ENCODE results near the gene RHOT1.
"Not testable (repeated sequence)": the region's sequence is repeated elsewhere in the genome, so short reads cannot be mapped to it uniquely, and the experiment has no call there.

RHOT1 gene

GRCh38 chr17:32120716-32121115, 21.6 kb upstream of the RHOT1 start:
- no peak for DNase-seq
- intact Hi-C loops (cut with DNase I), result no loop called here

DNA sequence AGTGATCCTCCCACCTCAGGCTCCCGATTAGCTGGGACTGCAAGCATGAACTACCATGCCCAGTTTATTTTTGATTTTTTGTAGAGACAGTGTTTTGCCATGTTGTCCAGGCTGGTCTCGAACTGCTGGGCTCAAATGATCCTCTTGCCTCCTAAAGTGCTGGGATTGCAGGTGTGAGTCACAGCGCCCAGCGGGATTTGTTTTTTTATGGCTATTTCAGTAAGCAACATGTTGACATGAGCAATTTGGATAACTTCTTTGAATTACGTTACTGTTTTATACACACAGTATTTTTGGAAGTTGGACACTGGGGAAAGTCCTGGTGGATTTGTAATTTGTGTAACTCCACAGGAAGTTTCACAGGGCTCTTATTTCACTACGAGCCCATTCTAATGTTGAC, 18.5 kb upstream of the RHOT1 start:
- no peak for DNase-seq
- intact Hi-C loops (cut with DNase I), result no loop called here

DNA sequence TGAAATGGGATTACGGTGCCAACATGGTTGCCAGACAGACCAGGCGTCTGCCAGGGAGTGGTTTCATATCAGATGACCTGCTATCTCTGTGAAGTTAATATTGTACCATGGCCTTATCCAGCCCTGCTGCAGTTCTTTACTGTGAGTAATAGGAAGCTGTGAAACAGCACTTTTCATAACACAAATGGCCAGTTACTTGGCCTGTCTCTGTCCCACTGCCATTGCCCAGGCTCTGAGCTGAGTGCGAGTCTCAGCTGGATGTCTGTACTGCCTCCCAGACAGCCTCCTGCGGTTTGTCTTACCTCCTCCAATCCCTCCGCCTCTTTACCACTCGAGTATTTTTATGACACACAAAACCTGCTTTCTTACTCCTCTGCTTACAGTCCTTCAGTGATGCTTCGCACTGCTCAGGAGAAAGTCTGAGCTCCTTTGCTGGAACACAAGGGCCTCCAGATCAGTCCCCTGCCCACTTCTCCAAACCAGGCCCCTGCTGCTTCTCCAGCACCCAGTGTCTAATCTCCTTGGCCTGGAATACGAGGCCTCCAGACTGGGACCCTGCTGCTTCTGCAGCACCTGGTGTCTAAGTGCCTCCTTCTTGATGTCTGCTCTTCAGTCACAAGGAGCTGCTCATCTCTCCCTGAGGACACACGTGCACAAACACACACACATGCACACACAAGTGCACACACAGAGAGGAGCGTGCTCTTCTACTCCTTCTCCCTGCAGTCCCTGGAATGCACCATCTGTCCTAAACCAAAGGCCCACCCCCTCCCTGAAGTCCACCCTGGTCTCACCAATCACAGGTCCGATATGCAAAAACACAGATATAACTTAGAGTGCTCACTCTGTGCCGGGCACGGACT, 17.1 kb upstream of the RHOT1 start:
- intact Hi-C loops (cut with DNase I), result no loop called here
- no peak for DNase-seq

GRCh38 chr17:32125848-32126153, 16.5 kb upstream of the RHOT1 start:
- intact Hi-C loops (cut with DNase I), result no loop called here
- DNase-seq, result no peak

DNA sequence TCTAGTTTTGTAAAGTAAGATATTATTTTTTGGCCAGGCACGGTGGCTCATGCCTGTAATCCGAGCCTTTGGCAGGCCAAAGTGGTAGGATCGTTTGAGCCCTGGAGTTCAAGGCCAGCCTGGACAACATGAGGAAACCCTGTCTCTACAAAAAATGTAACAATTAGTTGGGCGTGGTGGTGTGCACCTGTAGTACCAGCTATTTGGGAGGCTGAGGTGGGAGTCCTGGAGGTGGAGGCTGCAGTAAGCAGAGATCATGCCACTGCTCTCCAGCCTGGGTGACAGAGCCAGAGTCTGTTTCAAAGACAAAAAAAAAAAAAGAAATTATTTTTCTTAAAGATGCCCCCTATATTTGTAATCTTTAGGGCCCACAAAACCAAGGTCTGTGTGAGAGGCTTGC, 16.0 kb upstream of the RHOT1 start:
- DNase-seq, result no peak
- intact Hi-C loops (cut with DNase I), result no loop called here

GRCh38 chr17:32126746-32127145, 15.6 kb upstream of the RHOT1 start:
- intact Hi-C loops (cut with DNase I), result no loop called here

GRCh38 chr17:32127158-32127897, 15.0 kb upstream of the RHOT1 start:
- intact Hi-C loops (cut with DNase I), result no loop called here
- DNase-seq, result peak; percentile 71 to 97 (median 80)

More at GRCh38 chr17:32126746-32127145, 15.6 kb upstream of the RHOT1 start:
- no peak for DNase-seq

GRCh38 chr17:32128470-32128869, 13.8 kb upstream of the RHOT1 start:
- DNase-seq; intact Hi-C loops (cut with DNase I): not testable (repeated sequence)

GRCh38 chr17:32135497-32136117, 6.7 kb upstream of the RHOT1 start:
- intact Hi-C loops (cut with DNase I), result not testable (repeated sequence)
- DNase-seq, result peak in 8 of 10 donors; percentile 51 to 95 (median 66)

DNA sequence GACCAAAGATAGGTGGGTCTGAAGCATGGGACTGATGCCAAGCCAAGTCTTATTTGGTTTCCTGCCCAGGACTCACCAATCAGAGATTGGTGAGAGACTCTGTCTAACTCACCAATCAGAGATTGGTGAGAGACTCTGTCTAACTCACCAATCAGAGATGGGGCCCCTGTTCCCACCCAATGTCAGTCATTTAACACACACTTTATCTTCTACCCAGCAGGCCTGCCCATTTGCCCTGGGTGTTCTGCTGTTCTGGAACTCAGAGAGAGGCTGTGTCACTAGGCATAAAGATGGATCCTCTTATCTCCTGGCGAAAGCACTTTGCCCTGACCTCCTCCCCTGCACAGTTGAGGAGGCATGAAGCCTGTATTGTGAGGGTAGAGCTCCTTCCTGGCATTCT, 5.4 kb upstream of the RHOT1 start:
- intact Hi-C loops (cut with DNase I), result no loop called here
- no peak for DNase-seq

DNA sequence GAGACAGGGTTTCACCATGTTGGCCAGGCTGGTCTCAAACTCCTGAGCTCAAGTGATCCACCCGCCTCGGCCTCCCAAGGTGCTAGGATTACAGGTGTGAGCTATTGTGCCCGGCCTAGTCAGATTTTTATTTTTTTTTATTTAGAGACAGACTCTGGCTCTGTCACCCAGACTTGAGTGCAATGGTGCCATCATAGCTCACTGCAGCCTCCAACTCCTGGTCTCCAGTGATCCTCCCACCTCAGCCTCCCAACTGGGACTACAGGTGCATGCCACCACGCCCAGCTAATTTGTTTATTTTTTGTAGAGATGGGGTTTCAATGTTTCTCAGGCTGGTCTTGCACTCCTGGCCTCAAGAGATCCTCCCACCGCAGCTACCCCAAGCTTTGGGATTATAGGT, 2.8 kb upstream of the RHOT1 start:
- DNase-seq; intact Hi-C loops (cut with DNase I): not testable (repeated sequence)

- intact Hi-C loops (cut with DNase I), result loop anchor here (5.0 kb wide), 1 partner anchor 134 kb away; the partner anchor contains the start of gene LRRC37B
- DNase-seq, result no peak
Observed at GRCh38 chr17:32141258-32141657, 1.0 kb upstream of the RHOT1 start.

GRCh38 chr17:32141679-32142037, 644 bp upstream of the RHOT1 start:
- DNase-seq, result no peak
- intact Hi-C loops (cut with DNase I), result loop anchor here (5.0 kb wide), 1 partner anchor 134 kb away; the partner anchor contains the start of gene LRRC37B

- DNase-seq, result peak in 4 of 10 donors; percentile 20 to 90 (median 36)
- intact Hi-C loops (cut with DNase I), result loop anchor here (5.0 kb wide), 1 partner anchor 136 kb away; the partner anchor contains the start of gene LRRC37B
Observed at GRCh38 chr17:32142857-32143526, 690 bp downstream of the RHOT1 start.

DNA sequence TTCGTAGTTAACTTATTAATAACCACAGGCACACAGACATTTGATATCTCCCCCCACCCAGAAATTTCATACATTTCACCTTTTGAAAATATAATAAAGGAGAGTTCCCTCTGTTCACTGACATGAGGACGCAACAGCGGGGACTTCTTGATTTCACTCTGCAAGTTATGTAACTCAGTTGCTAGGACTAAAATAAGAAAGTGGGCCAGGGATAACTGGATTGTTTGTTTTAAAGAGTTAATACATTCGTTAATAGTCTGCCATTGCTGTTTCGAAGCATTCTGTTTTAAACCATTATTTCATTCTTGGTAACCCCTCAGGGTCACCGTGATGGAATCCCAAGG, 1.2 kb downstream of the RHOT1 start:
- no peak for DNase-seq
- intact Hi-C loops (cut with DNase I), result loop anchor here (5.0 kb wide), 1 partner anchor 136 kb away; the partner anchor contains the start of gene LRRC37B

- intact Hi-C loops (cut with DNase I), result loop anchor here (5.0 kb wide), 1 partner anchor 137 kb away; the partner anchor contains the start of gene LRRC37B
Observed at GRCh38 chr17:32144442-32144841, 2.1 kb downstream of the RHOT1 start.

DNA sequence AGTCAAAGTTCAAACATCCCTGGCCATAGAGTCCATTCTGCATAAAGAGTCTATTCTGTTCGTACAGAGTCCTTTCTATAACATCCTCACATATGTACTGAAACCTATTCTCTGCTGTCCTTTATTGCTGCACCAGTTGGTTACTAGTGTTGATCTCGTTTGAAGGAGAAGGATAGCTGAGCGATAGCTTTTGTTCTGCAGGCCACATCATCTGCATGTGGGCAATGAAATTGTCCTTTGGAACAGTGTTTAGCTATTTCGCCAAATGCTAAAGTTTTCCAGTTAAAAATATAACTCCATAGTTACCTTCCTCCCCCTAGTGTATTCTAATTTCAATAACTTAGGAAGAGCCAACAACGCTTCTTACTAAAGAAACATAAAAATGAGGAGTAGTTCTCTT, 6.0 kb downstream of the RHOT1 start:
- no peak for DNase-seq
- intact Hi-C loops (cut with DNase I), result no loop called here

More at GRCh38 chr17:32144442-32144841, 2.1 kb downstream of the RHOT1 start:
- not testable (repeated sequence) for DNase-seq

- DNase-seq, result no peak
- intact Hi-C loops (cut with DNase I), result no loop called here
Observed at GRCh38 chr17:32150358-32150757, 8.1 kb downstream of the RHOT1 start.

DNA sequence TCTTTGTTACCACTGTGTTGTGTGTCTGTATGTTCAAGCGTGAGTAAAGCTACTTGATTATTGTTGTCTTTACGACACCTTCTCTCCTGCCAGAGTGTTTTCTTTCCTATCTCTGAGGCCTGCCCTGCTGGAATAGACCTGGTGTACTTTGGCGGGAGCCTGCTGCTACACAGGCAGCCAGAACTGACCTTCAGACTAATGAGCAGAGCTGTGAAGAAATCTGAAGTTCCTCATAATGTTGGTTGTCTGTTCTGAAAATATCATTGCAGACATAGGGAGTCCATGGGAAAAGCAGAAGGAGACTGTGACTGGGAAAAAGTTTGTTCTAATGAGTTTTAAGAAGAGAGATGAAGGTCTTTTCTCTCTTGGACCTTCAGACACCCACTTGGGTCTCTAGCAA, 9.8 kb downstream of the RHOT1 start:
- intact Hi-C loops (cut with DNase I), result no loop called here
- no peak for DNase-seq

- intact Hi-C loops (cut with DNase I), result no loop called here
- no peak for DNase-seq
Observed at GRCh38 chr17:32155896-32156295, 13.6 kb downstream of the RHOT1 start.

DNA sequence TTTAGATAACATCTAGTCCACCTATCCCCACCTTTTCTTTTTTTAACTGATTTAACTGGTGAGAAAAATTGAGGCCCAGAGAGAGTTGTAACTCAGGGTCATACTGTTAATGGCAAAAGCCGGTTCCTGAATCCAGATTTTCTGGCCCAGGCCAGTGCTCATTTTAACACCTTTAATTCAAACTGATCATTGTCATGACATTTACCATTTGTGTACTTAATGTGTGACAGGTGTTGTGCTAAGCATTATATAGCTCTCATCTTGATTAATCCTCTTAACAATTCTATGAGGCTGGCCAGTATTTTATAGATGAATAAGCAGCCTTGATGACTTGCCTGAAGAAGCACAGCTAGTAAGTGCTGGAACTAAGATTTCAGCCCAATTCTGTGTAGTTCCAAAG, 14.4 kb downstream of the RHOT1 start:
- intact Hi-C loops (cut with DNase I), result no loop called here
- no peak for DNase-seq

Measured in posterior cingulate gyrus (tissue), 11 donors.